Karpas-422 (cell line): ENCODE measurements around the gene HELZ. TPM values are rescaled to one million over a fixed set of nuclear protein-coding genes. Genes with fewer than 3 reads are reported as not detected.

ENCODE experiments used
- DNase-seq: peaks from one replicate; pipeline ENCODE4 v3.0.0-alpha.2; 2015
- H2AFZ ChIP-seq: fragments of 200-600 bp; sonication (generic); 2 replicates; pipeline ENCODE4 v1.6.1; 2014; ENCODE audit warnings: antibody characterized with exemption, low read length, mixed read lengths
- H3K27ac ChIP-seq: fragments of 200-600 bp; sonication (generic); 2 replicates; pipeline ENCODE4 v1.5.1; 2014; ENCODE audit warnings: mild to moderate bottlenecking, low read length, moderate library complexity
- H3K27me3 ChIP-seq: fragments of 200-600 bp; sonication (generic); 2 replicates; pipeline ENCODE4 v1.6.1; 2014; ENCODE audit warnings: low read length, mixed read lengths
- H3K36me3 ChIP-seq: fragments of 200-600 bp; sonication (generic); 2 replicates; pipeline ENCODE4 v1.6.1; 2014; ENCODE audit warnings: low read length, mixed read lengths; ENCODE audit not compliant: insufficient read depth
- H3K4me1 ChIP-seq: fragments of 200-600 bp; sonication (generic); 2 replicates; pipeline ENCODE4 v1.6.1; 2014; ENCODE audit warnings: mild to moderate bottlenecking, low read length, mixed read lengths
- H3K4me2 ChIP-seq: fragments of 200-600 bp; sonication (generic); 2 replicates; pipeline ENCODE4 v1.6.1; 2014; ENCODE audit warnings: low read length, low read depth, mild to moderate bottlenecking; ENCODE audit not compliant: poor library complexity, severe bottlenecking
- H3K4me3 ChIP-seq: fragments of 200-600 bp; sonication (generic); 2 replicates; pipeline ENCODE4 v1.5.1; 2014; ENCODE audit warnings: mild to moderate bottlenecking, antibody characterized with exemption, low read length, mixed read lengths
- H3K79me2 ChIP-seq: fragments of 200-600 bp; sonication (generic); 2 replicates; pipeline ENCODE4 v1.6.1; 2014; ENCODE audit warnings: mild to moderate bottlenecking, low read length, mixed read lengths
- H3K9ac ChIP-seq: fragments of 200-600 bp; sonication (generic); 2 replicates; pipeline ENCODE4 v1.6.0; 2014; ENCODE audit warnings: low read length
- H3K9me2 ChIP-seq: fragments of 200-600 bp; sonication (generic), shearing (Covaris generic); replicated peaks from 2 replicates; pipeline ENCODE4 v1.6.0; 2014; ENCODE audit warnings: mild to moderate bottlenecking, low read length, moderate library complexity; ENCODE audit not compliant: insufficient read depth
- H3K9me3 ChIP-seq: fragments of 300-700, 200-600 bp; sonication (generic); 2 replicates; pipeline ENCODE4 v1.6.1; 2014; ENCODE audit warnings: low read length, mixed read lengths
- H4K20me1 ChIP-seq: fragments of 200-600 bp; sonication (generic); 2 replicates; pipeline ENCODE4 v1.6.1; 2014; ENCODE audit warnings: mild to moderate bottlenecking, antibody characterized with exemption, low read length, low read depth; ENCODE audit not compliant: insufficient read depth
- total RNA-seq: library from RNA; depleted of rRNA; stranded (reverse); fragments of >200 nt; shearing (Covaris generic); gene quantifications from 2 replicates; pipeline ENCODE4 v1.2.3, GENCODE V29; 2014; ENCODE audit warnings: low replicate concordance

HELZ gene
- total RNA-seq, 1 experiment from 2014 or later, result 77.9 TPM

GRCh38 chr17:67032382-67032781 is 212.6 kb downstream of the HELZ start:
- Histone ChIP-seq H3K4me1 (no peaks in the 10 kb centered on the region), H3K79me2 (no peaks in the 10 kb centered on the region), H3K9me2 (no peaks in the 10 kb centered on the region), H3K9ac (no peak overlapping the region), H4K20me1 (no peaks in the 10 kb centered on the region), H2AFZ (no peak overlapping the region), H3K36me3 (no peaks in the 10 kb centered on the region), H3K27ac (no peak overlapping the region), H3K27me3 (no peaks in the 10 kb centered on the region), H3K4me2 (no peak overlapping the region), H3K4me3 (no peak overlapping the region), H3K9me3 (no peaks in the 10 kb centered on the region)
- DNase-seq, result no peak

DNA sequence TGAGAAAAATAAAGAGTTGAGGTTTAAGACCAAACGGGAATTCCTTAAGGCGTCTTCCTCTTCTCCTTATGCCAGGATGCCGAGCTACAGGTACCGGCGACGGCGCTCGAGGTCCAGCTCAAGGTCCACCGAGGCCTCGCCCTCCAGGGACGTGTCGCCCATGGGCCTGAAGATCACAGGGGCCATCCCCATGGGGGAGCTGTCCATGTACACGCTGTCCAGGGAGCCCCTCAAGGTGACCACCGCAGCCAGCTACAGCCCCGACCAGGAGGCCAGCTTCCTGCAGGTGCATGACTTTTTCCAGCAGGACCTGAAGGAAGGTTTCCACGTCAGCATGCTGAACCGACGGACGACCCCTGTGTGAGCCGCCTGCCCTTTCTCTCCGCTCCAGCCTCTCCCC is 214.4 kb downstream of the HELZ start:
- Histone ChIP-seq H3K9ac (no peak overlapping the region), H3K79me2 (no peaks in the 10 kb centered on the region), H4K20me1 (no peaks in the 10 kb centered on the region), H3K9me2 (no peaks in the 10 kb centered on the region), H3K27me3 (no peaks in the 10 kb centered on the region), H3K27ac (no peak overlapping the region), H3K4me1 (no peaks in the 10 kb centered on the region), H2AFZ (no peak overlapping the region), H3K36me3 (no peaks in the 10 kb centered on the region), H3K4me2 (no peak overlapping the region), H3K9me3 (no peaks in the 10 kb centered on the region), H3K4me3 (no peak overlapping the region)
- no peak for DNase-seq

- no peak overlapping the region for H3K27ac ChIP-seq
- no peak overlapping the region for H3K4me3 ChIP-seq
- H3K4me2 ChIP-seq, result no peak overlapping the region
- H3K27me3 ChIP-seq, result no peaks in the 10 kb centered on the region
- no peaks in the 10 kb centered on the region for H3K9me2 ChIP-seq
- H3K79me2 ChIP-seq, result no peaks in the 10 kb centered on the region
- no peaks in the 10 kb centered on the region for H4K20me1 ChIP-seq
- no peaks in the 10 kb centered on the region for H3K36me3 ChIP-seq
- H3K9ac ChIP-seq, result no peak overlapping the region
- no peak for DNase-seq
- H3K9me3 ChIP-seq, result no peaks in the 10 kb centered on the region
- no peaks in the 10 kb centered on the region for H3K4me1 ChIP-seq
- H2AFZ ChIP-seq, result no peak overlapping the region
These were observed 217.9 kb downstream of the HELZ start for GRCh38 chr17:67027031-67027628.

- H3K4me3 ChIP-seq, result no peak overlapping the region
- H3K4me1 ChIP-seq, result no peaks in the 10 kb centered on the region
- H3K27ac ChIP-seq, result no peak overlapping the region
- no peaks in the 10 kb centered on the region for H3K79me2 ChIP-seq
- H3K9me3 ChIP-seq, result no peaks in the 10 kb centered on the region
- H3K36me3 ChIP-seq, result no peaks in the 10 kb centered on the region
- H4K20me1 ChIP-seq, result no peaks in the 10 kb centered on the region
- H2AFZ ChIP-seq, result no peak overlapping the region
- no peak overlapping the region for H3K9ac ChIP-seq
- DNase-seq, result no peak
- no peaks in the 10 kb centered on the region for H3K9me2 ChIP-seq
- no peak overlapping the region for H3K4me2 ChIP-seq
- no peaks in the 10 kb centered on the region for H3K27me3 ChIP-seq
These were observed 218.7 kb downstream of the HELZ start for GRCh38 chr17:67026341-67026740.

- H3K27ac ChIP-seq, result no peak overlapping the region
- no peak for DNase-seq
- H3K36me3 ChIP-seq, result no peaks in the 10 kb centered on the region
- no peak overlapping the region for H3K9ac ChIP-seq
- no peak overlapping the region for H2AFZ ChIP-seq
- no peak overlapping the region for H3K4me3 ChIP-seq
- no peaks in the 10 kb centered on the region for H4K20me1 ChIP-seq
- no peak overlapping the region for H3K4me2 ChIP-seq
- no peaks in the 10 kb centered on the region for H3K27me3 ChIP-seq
- no peaks in the 10 kb centered on the region for H3K79me2 ChIP-seq
- H3K9me2 ChIP-seq, result no peaks in the 10 kb centered on the region
- H3K9me3 ChIP-seq, result no peaks in the 10 kb centered on the region
- H3K4me1 ChIP-seq, result no peaks in the 10 kb centered on the region
These were observed 219.7 kb downstream of the HELZ start for GRCh38 chr17:67025216-67025792.

- H2AFZ ChIP-seq, result no peak overlapping the region
- DNase-seq, result no peak
- no peak overlapping the region for H3K4me3 ChIP-seq
- no peaks in the 10 kb centered on the region for H3K4me1 ChIP-seq
- no peaks in the 10 kb centered on the region for H3K27me3 ChIP-seq
- no peaks in the 10 kb centered on the region for H4K20me1 ChIP-seq
- no peaks in the 10 kb centered on the region for H3K36me3 ChIP-seq
- H3K79me2 ChIP-seq, result no peaks in the 10 kb centered on the region
- no peaks in the 10 kb centered on the region for H3K9me2 ChIP-seq
- no peak overlapping the region for H3K4me2 ChIP-seq
- H3K9me3 ChIP-seq, result no peaks in the 10 kb centered on the region
- no peak overlapping the region for H3K9ac ChIP-seq
- H3K27ac ChIP-seq, result no peak overlapping the region
These were observed 220.3 kb downstream of the HELZ start for GRCh38 chr17:67024736-67025135.

GRCh38 chr17:67022451-67022810 is 222.6 kb downstream of the HELZ start:
- DNase-seq, result no peak
- H2AFZ ChIP-seq, result no peak overlapping the region
- H3K27ac ChIP-seq, result no peak overlapping the region
- H3K36me3 ChIP-seq, result no peaks in the 10 kb centered on the region
- H3K9me3 ChIP-seq, result no peaks in the 10 kb centered on the region
- no peaks in the 10 kb centered on the region for H3K9me2 ChIP-seq
- no peak overlapping the region for H3K4me3 ChIP-seq
- H3K79me2 ChIP-seq, result no peaks in the 10 kb centered on the region
- H3K4me1 ChIP-seq, result no peaks in the 10 kb centered on the region
- H3K27me3 ChIP-seq, result no peaks in the 10 kb centered on the region
- no peak overlapping the region for H3K9ac ChIP-seq
- H4K20me1 ChIP-seq, result no peaks in the 10 kb centered on the region
- H3K4me2 ChIP-seq, result no peak overlapping the region

- DNase-seq, result no peak
- Histone ChIP-seq H3K4me3 (no peak overlapping the region), H3K79me2 (no peaks in the 10 kb centered on the region), H3K27me3 (no peaks in the 10 kb centered on the region), H3K36me3 (no peaks in the 10 kb centered on the region), H3K9ac (no peak overlapping the region), H3K27ac (no peak overlapping the region), H3K9me2 (no peaks in the 10 kb centered on the region), H4K20me1 (no peaks in the 10 kb centered on the region), H3K4me1 (no peaks in the 10 kb centered on the region), H2AFZ (no peak overlapping the region), H3K4me2 (no peak overlapping the region), H3K9me3 (no peaks in the 10 kb centered on the region)
These were observed 223.1 kb downstream of the HELZ start for GRCh38 chr17:67021743-67022450.
